Vagina (tissue), 2 donors: ENCODE results near the gene DEF6. TPM values are rescaled to one million over a fixed set of nuclear protein-coding genes. Genes with fewer than 3 reads are reported as not detected.
"Not testable (repeated sequence)": the region's sequence is repeated elsewhere in the genome, so short reads cannot be mapped to it uniquely, and the experiment has no call there.

Experiments
- DNase-seq, 2 donors: peaks; one replicate each; pipeline ENCODE4 v3.0.0-alpha.2; 2017; ENCODE audit errors: extremely low spot score in 2 of 2
- H3K27ac ChIP-seq: fragments of 200-600 bp; sonication (generic); one replicate; pipeline ENCODE4 v1.5.1; 2019
- H3K27me3 ChIP-seq: fragments of 200-600 bp; sonication (generic); one replicate; pipeline ENCODE4 v1.5.1; 2019
- H3K36me3 ChIP-seq, 2 donors: fragments of 200-600 bp; sonication (generic); one replicate each; pipeline ENCODE4 v1.5.1; 2017 to 2019
- H3K4me1 ChIP-seq: fragments of 200-600 bp; sonication (generic); one replicate; pipeline ENCODE4 v1.5.1; 2019
- H3K4me3 ChIP-seq, 2 donors: fragments of 200-600 bp; sonication (generic); 1 replicate in 1 of 2; 2 replicates in 1 of 2; pipeline ENCODE4 v1.5.1; 2016 to 2019
- H3K9me3 ChIP-seq: fragments of 200-600 bp; sonication (generic); one replicate; pipeline ENCODE4 v1.5.1; 2019
- CTCF ChIP-seq, 3 experiments: fragments of 450-650 bp in 2 of 3; fragments of 200-600 bp in 1 of 3; sonication (generic) in 1 of 3; IDR thresholded peaks; one replicate each; pipeline ENCODE4 v1.5.1; 2017 to 2019; ENCODE audit warnings: antibody characterized with exemption in 3 of 3, mild to moderate bottlenecking in 2 of 3, moderate library complexity in 2 of 3
- POLR2A ChIP-seq, 2 donors: fragments of 450-650 bp; IDR thresholded peaks; one replicate each; pipeline ENCODE4 v1.6.1; 2017; ENCODE audit warnings: antibody characterized with exemption in 2 of 2, mild to moderate bottlenecking in 2 of 2, moderate library complexity in 2 of 2
- POLR2AphosphoS5 ChIP-seq, 2 donors: sonication (generic); formaldehyde crosslinking; IDR thresholded peaks; one replicate each; pipeline ENCODE4 v1.9.0; 2017; ENCODE audit warnings: antibody characterized with exemption in 2 of 2, mild to moderate bottlenecking in 2 of 2, low read depth in 1 of 2; ENCODE audit not compliant: insufficient read depth in 1 of 2
- intact Hi-C: fragments of 100-400 bp; cut with DNase I; formaldehyde crosslinking; loops from one replicate; pipeline ENCODE4 v1.15.1; 2023
- total RNA-seq: library from RNA; depleted of rRNA; stranded (reverse); fragments of >200 nt; gene quantifications from one replicate; pipeline ENCODE4 v1.2.3, GENCODE V29; 2016

Gene DEF6
- total RNA-seq, 1 donor from 2014 or later, result 23.1 TPM

- no peak for TF ChIP-seq POLR2AphosphoS5 (IDR thresholded peaks at IDR 0.05; ENCODE audit: insufficient read depth in 1 of 2, low read depth in 1 of 2)
- no peak for TF ChIP-seq CTCF (IDR thresholded peaks at IDR 0.05)
- no peak for TF ChIP-seq POLR2A (IDR thresholded peaks at IDR 0.05)
- DNase-seq, result peak in 1 of 2 donors; percentile 4
- Histone ChIP-seq H3K4me1 (no peaks in the 10 kb centered on the region), H3K27ac (no peak overlapping the region), H3K36me3 (no peaks in the 10 kb centered on the region), H3K4me3 (no peak overlapping the region), H3K27me3 (no peaks in the 10 kb centered on the region), H3K9me3 (no peaks in the 10 kb centered on the region)
- intact Hi-C loops, result no loop called here
These were observed 33.0 kb downstream of the DEF6 start for GRCh38 chr6:35330541-35331119.

GRCh38 chr6:35332074-35332887 is 34.7 kb downstream of the DEF6 start:
- H3K27ac ChIP-seq, H3K36me3 ChIP-seq, H3K27me3 ChIP-seq, H3K4me3 ChIP-seq, intact Hi-C loops, H3K9me3 ChIP-seq, H3K4me1 ChIP-seq: not testable (repeated sequence)
- DNase-seq, result peak in 1 of 2 donors; percentile 88

- DNase-seq, result peak in 1 of 2 donors; percentile 81
- H3K27ac ChIP-seq, result peak overlapping the region; percentile 29
- no peaks in the 10 kb centered on the region for H3K9me3 ChIP-seq
- H3K27me3 ChIP-seq, result no peaks in the 10 kb centered on the region
- no peak overlapping the region for H3K4me3 ChIP-seq
- H3K4me1 ChIP-seq, result peaks cover 27% of the 10 kb centered on the region
- intact Hi-C loops, result loop anchor here (5.0 kb wide), 2 partner anchors 76 to 111 kb away; partner anchors contain the start of gene FANCE
- H3K36me3 ChIP-seq, result peaks cover 0 to 7% of the 10 kb centered on the region in 2 donors
- no peak for TF ChIP-seq POLR2AphosphoS5 (IDR thresholded peaks at IDR 0.05; ENCODE audit: insufficient read depth in 1 of 2, low read depth in 1 of 2)
- no peak for TF ChIP-seq POLR2A (IDR thresholded peaks at IDR 0.05)
- no peak for TF ChIP-seq CTCF (IDR thresholded peaks at IDR 0.05)
These were observed 43.9 kb downstream of the DEF6 start for GRCh38 chr6:35341557-35341956.

- intact Hi-C loops, result loop anchor here (5.0 kb wide), 2 partner anchors 75 to 110 kb away; partner anchors contain the start of gene FANCE
- peaks cover 27% of the 10 kb centered on the region for H3K4me1 ChIP-seq
- peak within 1 kb of the TSS; percentile 88 for H3K27ac ChIP-seq
These were observed 44.9 kb downstream of the DEF6 start, which contains the start of gene PPARD for GRCh38 chr6:35342258-35343091. TSS of gene PPARD (plus strand) at chr6:35342558. CDS start at chr6:35411088, 68,530 bp downstream.

More at GRCh38 chr6:35342258-35343091, 44.9 kb downstream of the DEF6 start, which contains the start of gene PPARD:
- peak within 1 kb of the TSS; percentile 62 to 86 for H3K4me3 ChIP-seq
- TF ChIP-seq CTCF (IDR thresholded peaks at IDR 0.05) (peak; percentile 97 to 99 (median 99)), POLR2A (IDR thresholded peaks at IDR 0.05) (peak; percentile 46 to 74), POLR2AphosphoS5 (IDR thresholded peaks at IDR 0.05; ENCODE audit: insufficient read depth in 1 of 2, low read depth in 1 of 2) (peak; percentile 83)
- peak; percentile 98 for DNase-seq
- no peaks in the 10 kb centered on the region for H3K27me3 ChIP-seq
- peaks cover 0 to 9% of the 10 kb centered on the region in 2 donors for H3K36me3 ChIP-seq
- H3K9me3 ChIP-seq, result no peaks in the 10 kb centered on the region
